ENCODE measurements around the gene MNAT1. TPM values are rescaled to one million over a fixed set of nuclear protein-coding genes. Genes with fewer than 3 reads are reported as not detected.

MNAT1 gene
- total RNA-seq, 2 experiments from 2014 or later, result 27.8 to 39.8 TPM

DNA sequence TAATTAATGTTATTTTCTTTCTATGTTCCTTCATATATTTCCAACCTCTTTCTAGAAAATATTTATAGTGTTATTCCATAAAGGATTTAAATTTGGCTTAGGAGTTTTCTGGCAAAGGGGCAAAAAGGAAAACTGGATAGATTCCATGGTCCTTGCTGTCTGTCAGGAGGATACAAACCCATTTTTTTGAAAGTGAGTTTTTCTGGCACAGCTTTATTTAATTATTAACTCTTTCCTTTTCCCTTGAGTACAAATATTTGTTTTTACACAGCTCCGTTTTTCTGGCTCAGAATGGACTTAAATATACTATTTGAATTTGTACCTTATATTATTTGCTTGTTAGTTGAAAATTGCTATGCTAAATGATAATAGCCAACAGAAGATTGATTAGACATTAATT lies 56.3 kb downstream of the MNAT1 start:
- Mint-ChIP-seq H3K4me1 (no peaks in the 10 kb centered on the region), H3K27me3 (no peaks in the 10 kb centered on the region), H3K4me3 (no peak overlapping the region), H3K9me3 (no peaks in the 10 kb centered on the region), H3K36me3 (ENCODE audit: low read depth) (peaks cover 14% of the 10 kb centered on the region), H3K27ac (no peak overlapping the region)
- no peak for DNase-seq
- POLR2A ChIA-PET, result no interaction called here
- CTCF ChIA-PET, result no interaction called here

- Mint-ChIP-seq H3K4me3 (no peak overlapping the region), H3K4me1 (no peaks in the 10 kb centered on the region), H3K36me3 (ENCODE audit: low read depth) (peaks cover 23% of the 10 kb centered on the region), H3K27ac (no peak overlapping the region), H3K9me3 (no peaks in the 10 kb centered on the region), H3K27me3 (no peaks in the 10 kb centered on the region)
- ChIA-PET CTCF (interaction anchor here (0.8 kb wide), 1 partner anchor 28 kb away, joined by 4 read pairs; no protein-coding TSS in a partner anchor), POLR2A (no interaction called here)
- no peak for DNase-seq
These were observed 61.9 kb downstream of the MNAT1 start for GRCh38 chr14:60796434-60796833.

DNA sequence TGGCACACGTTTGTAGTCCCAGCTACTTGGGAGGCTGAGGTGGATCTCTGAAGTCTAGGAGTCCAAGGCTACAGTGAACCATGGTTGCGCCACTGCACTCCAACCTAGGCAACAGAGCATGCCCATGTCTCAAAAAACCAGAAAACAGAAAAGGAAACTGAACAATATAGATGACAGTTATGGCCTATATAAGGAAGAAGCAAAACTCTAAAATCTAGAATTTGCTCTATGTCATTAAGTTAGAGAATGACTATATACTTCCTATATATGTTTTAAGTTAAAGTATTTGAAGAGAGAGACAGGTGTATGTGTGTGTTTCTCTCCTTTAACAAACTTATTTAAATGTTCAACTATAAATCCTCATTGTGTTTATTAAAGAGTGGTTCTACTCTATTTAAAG lies 65.8 kb downstream of the MNAT1 start:
- Mint-ChIP-seq H3K4me3 (no peak overlapping the region), H3K27me3 (no peaks in the 10 kb centered on the region), H3K9me3 (no peaks in the 10 kb centered on the region), H3K4me1 (no peaks in the 10 kb centered on the region), H3K36me3 (ENCODE audit: low read depth) (peaks cover 21% of the 10 kb centered on the region), H3K27ac (no peak overlapping the region)
- no peak for DNase-seq
- CTCF ChIA-PET, result no interaction called here
- POLR2A ChIA-PET, result no interaction called here

GRCh38 chr14:60803871-60804270 lies 69.3 kb downstream of the MNAT1 start:
- Mint-ChIP-seq H3K36me3 (ENCODE audit: low read depth) (peaks cover 12% of the 10 kb centered on the region), H3K27ac (no peak overlapping the region), H3K9me3 (no peaks in the 10 kb centered on the region), H3K4me3 (no peak overlapping the region), H3K4me1 (no peaks in the 10 kb centered on the region), H3K27me3 (no peaks in the 10 kb centered on the region)
- ChIA-PET CTCF (no interaction called here), POLR2A (no interaction called here)
- no peak for DNase-seq

DNA sequence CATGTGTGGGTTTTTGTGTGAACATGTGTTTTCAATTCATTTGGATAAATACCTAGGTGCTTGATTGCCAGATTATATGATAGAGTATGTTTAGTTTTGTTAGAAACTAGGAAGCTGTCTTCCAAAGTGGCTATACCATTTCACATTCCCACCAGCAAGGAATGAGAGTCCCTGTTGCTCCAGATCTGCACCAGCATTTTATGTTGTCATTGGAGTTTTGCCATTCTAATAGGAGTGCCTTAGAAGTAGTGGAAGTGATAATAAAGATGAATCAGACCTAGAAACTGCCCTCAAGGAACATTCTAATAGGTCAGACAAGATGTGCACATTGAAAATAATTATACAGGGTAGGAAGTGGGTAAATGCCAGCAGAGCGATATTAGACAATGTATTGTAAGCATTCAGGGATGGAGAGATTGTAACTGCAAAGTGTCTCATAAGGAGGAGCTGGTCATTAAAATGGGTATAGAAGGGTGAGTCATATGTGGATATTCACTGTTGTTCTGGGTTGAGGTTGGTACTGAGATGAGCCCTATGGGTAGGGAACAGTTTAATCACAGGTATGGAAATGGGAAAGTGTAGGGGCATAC lies 71.4 kb downstream of the MNAT1 start:
- H3K9me3 Mint-ChIP-seq, result no peaks in the 10 kb centered on the region
- peaks cover 7% of the 10 kb centered on the region for H3K36me3 Mint-ChIP-seq (ENCODE audit: low read depth)
- H3K27ac Mint-ChIP-seq, result no peak overlapping the region
- H3K27me3 Mint-ChIP-seq, result no peaks in the 10 kb centered on the region
- ChIA-PET POLR2A (no interaction called here), CTCF (interaction anchor here (0.5 kb wide), 1 partner anchor 14 kb away, joined by 3 read pairs; no protein-coding TSS in a partner anchor)
- H3K4me3 Mint-ChIP-seq, result no peak overlapping the region
- H3K4me1 Mint-ChIP-seq, result no peaks in the 10 kb centered on the region
- no peak for DNase-seq

DNA sequence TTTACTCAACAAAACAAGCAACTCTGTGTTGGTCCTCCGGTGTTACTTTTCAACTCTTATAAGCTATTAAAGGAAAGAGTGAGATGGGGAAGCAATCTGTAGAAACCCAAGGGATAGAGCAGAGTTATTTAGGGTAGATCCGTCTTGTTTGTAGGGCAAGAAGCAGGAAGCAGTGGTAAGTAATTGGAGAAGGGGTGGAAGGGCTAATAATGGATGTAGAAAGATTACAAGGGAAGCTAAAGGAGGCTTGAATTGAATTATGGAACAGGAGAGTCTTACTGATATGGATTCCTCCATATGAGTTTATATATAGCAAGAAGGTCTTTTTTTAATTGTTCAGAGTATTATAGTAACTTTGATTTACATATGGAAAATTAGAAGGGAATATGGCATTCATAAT lies 72.7 kb downstream of the MNAT1 start:
- ChIA-PET POLR2A (no interaction called here), CTCF (no interaction called here)
- no peak overlapping the region for H3K27ac Mint-ChIP-seq
- H3K36me3 Mint-ChIP-seq (ENCODE audit: low read depth), result peaks cover 8% of the 10 kb centered on the region
- H3K4me1 Mint-ChIP-seq, result no peaks in the 10 kb centered on the region
- H3K4me3 Mint-ChIP-seq, result no peak overlapping the region
- H3K9me3 Mint-ChIP-seq, result no peaks in the 10 kb centered on the region
- H3K27me3 Mint-ChIP-seq, result no peaks in the 10 kb centered on the region
- DNase-seq, result no peak

GRCh38 chr14:60807971-60808370 lies 73.4 kb downstream of the MNAT1 start:
- Mint-ChIP-seq H3K27me3 (no peaks in the 10 kb centered on the region), H3K4me1 (no peaks in the 10 kb centered on the region), H3K9me3 (no peaks in the 10 kb centered on the region), H3K27ac (no peak overlapping the region), H3K4me3 (no peak overlapping the region), H3K36me3 (ENCODE audit: low read depth) (peaks cover 11% of the 10 kb centered on the region)
- ChIA-PET POLR2A (interaction anchor here (0.7 kb wide), 1 partner anchor 52 kb away, joined by 3 read pairs; no protein-coding TSS in a partner anchor), CTCF (no interaction called here)
- no peak for DNase-seq

- H3K4me1 Mint-ChIP-seq, result peaks cover 3% of the 10 kb centered on the region
- ChIA-PET CTCF (no interaction called here), POLR2A (no interaction called here)
- H3K36me3 Mint-ChIP-seq (ENCODE audit: low read depth), result peaks cover 11% of the 10 kb centered on the region
- no peak for DNase-seq
- H3K9me3 Mint-ChIP-seq, result no peaks in the 10 kb centered on the region
- no peak overlapping the region for H3K4me3 Mint-ChIP-seq
- H3K27ac Mint-ChIP-seq, result no peak overlapping the region
- no peaks in the 10 kb centered on the region for H3K27me3 Mint-ChIP-seq
These were observed 78.4 kb downstream of the MNAT1 start for GRCh38 chr14:60812987-60813386.

DNA sequence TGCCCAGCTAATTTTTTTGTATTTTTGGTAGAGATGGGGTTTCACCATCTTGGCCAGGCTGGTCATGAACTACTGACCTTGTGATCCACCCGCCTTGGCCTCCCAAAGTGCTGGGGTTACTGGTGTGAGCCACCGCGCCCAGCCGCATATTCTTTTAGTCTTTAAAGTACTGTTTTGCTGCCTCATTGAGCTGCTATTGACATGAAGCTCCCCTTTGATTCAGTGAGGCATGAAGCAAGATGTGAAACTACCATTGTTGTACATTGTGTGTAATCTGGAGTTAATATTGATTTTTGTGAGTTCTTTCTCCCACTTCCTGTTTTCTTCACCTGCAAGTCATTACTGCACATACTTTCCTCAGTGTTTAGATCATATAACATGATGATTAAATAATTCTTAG lies 80.8 kb downstream of the MNAT1 start:
- H3K9me3 Mint-ChIP-seq, result no peaks in the 10 kb centered on the region
- ChIA-PET POLR2A (no interaction called here), CTCF (no interaction called here)
- peak overlapping the region; percentile 57 for H3K27ac Mint-ChIP-seq
- peaks cover 3% of the 10 kb centered on the region for H3K4me1 Mint-ChIP-seq
- no peak for DNase-seq
- peaks cover 10% of the 10 kb centered on the region for H3K36me3 Mint-ChIP-seq (ENCODE audit: low read depth)
- no peaks in the 10 kb centered on the region for H3K27me3 Mint-ChIP-seq
- no peak overlapping the region for H3K4me3 Mint-ChIP-seq

GRCh38 chr14:60817113-60817512 lies 82.6 kb downstream of the MNAT1 start:
- no peaks in the 10 kb centered on the region for H3K9me3 Mint-ChIP-seq
- peaks cover 3% of the 10 kb centered on the region for H3K4me1 Mint-ChIP-seq
- peaks cover 7% of the 10 kb centered on the region for H3K36me3 Mint-ChIP-seq (ENCODE audit: low read depth)
- ChIA-PET POLR2A (no interaction called here), CTCF (no interaction called here)
- no peaks in the 10 kb centered on the region for H3K27me3 Mint-ChIP-seq
- DNase-seq, result no peak
- no peak overlapping the region for H3K27ac Mint-ChIP-seq
- no peak overlapping the region for H3K4me3 Mint-ChIP-seq

- ChIA-PET POLR2A (no interaction called here), CTCF (interaction anchor here (0.7 kb wide), 1 partner anchor 13 kb away, joined by 3 read pairs; no protein-coding TSS in a partner anchor)
- H3K4me1 Mint-ChIP-seq, result peaks cover 3% of the 10 kb centered on the region
- DNase-seq, result no peak
- no peak overlapping the region for H3K27ac Mint-ChIP-seq
- H3K36me3 Mint-ChIP-seq (ENCODE audit: low read depth), result no peaks in the 10 kb centered on the region
- H3K27me3 Mint-ChIP-seq, result no peaks in the 10 kb centered on the region
- H3K9me3 Mint-ChIP-seq, result no peaks in the 10 kb centered on the region
- no peak overlapping the region for H3K4me3 Mint-ChIP-seq
These were observed 85.0 kb downstream of the MNAT1 start for GRCh38 chr14:60819575-60819974.

GRCh38 chr14:60838601-60839000 lies 104.0 kb downstream of the MNAT1 start:
- Mint-ChIP-seq H3K27me3 (no peaks in the 10 kb centered on the region), H3K4me3 (no peak overlapping the region), H3K36me3 (ENCODE audit: low read depth) (peaks cover 37% of the 10 kb centered on the region), H3K4me1 (no peaks in the 10 kb centered on the region), H3K27ac (no peak overlapping the region), H3K9me3 (peaks cover 16% of the 10 kb centered on the region)
- no peak for DNase-seq
- ChIA-PET POLR2A (no interaction called here), CTCF (no interaction called here)

- no peaks in the 10 kb centered on the region for H3K27me3 Mint-ChIP-seq
- H3K27ac Mint-ChIP-seq, result no peak overlapping the region
- DNase-seq, result no peak
- peaks cover 34% of the 10 kb centered on the region for H3K36me3 Mint-ChIP-seq (ENCODE audit: low read depth)
- peaks cover 13% of the 10 kb centered on the region for H3K9me3 Mint-ChIP-seq
- no peaks in the 10 kb centered on the region for H3K4me1 Mint-ChIP-seq
- ChIA-PET POLR2A (no interaction called here), CTCF (no interaction called here)
- no peak overlapping the region for H3K4me3 Mint-ChIP-seq
These were observed 104.5 kb downstream of the MNAT1 start for GRCh38 chr14:60839057-60839456.

GRCh38 chr14:60839657-60840056 lies 105.1 kb downstream of the MNAT1 start:
- H3K27ac Mint-ChIP-seq, result no peak overlapping the region

More at GRCh38 chr14:60839657-60840056, 105.1 kb downstream of the MNAT1 start:
- ChIA-PET CTCF (no interaction called here), POLR2A (no interaction called here)
- Mint-ChIP-seq H3K9me3 (peaks cover 12% of the 10 kb centered on the region), H3K4me1 (no peaks in the 10 kb centered on the region), H3K4me3 (no peak overlapping the region), H3K36me3 (ENCODE audit: low read depth) (peaks cover 31% of the 10 kb centered on the region), H3K27me3 (no peaks in the 10 kb centered on the region)
- no peak for DNase-seq

Data from activated CD4-positive, alpha-beta T cell treated with anti-CD3 and anti-CD28 coated beads, Interleukin-2, amount 10 ng/mL, durations not matched to agents 7 days and 5 days (primary cell).